ENCODE measurements around the gene NR1H2.
A peak's percentile ranks its signal among the peaks of the same experiment; 100 is the strongest.

NR1H2 gene

DNA sequence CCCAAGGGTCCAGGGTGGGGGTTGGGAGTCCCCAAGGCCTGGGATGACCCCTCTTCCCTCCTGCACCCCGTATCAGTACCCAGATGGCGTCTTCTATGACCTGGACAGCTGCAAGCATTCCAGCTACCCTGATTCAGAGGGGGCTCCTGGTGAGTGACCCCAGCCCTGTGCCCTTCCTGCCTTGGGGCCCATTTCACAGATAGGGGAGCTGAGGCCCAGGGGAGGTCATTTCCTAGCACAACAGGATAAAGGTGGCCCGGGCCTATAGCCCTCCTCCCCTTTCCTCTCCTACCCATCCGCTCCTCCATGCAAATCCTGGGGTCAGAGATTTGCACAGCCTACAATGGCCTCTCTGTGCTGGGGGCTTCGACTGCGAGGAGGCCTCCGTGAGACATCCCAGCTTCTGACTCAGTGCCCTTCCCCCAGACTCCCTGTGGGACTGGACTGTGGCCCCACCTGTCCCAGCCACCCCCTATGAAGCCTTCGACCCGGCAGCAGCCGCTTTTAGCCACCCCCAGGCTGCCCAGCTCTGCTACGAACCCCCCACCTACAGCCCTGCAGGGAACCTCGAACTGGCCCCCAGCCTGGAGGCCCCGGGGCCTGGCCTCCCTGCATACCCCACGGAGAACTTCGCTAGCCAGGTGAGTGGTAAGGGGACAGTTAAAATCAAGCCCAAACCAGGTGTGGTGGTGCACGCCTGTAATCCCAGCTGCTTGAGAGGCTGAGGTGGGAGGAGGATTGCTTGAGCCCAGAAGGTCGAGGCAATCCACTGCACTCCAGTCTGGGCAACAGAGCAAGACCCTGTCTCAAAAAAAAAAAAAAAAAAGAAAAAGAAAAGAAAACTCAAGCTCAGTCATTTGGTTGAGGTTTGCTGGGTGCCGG is 46.4 kb downstream of the NR1H2 start:
- Histone ChIP-seq H3K36me3 (ENCODE audit: control insufficient read depth, low read depth, low read length) (no peaks in the 10 kb centered on the region), H3K9ac (ENCODE audit: low read length) (no peak overlapping the region), H3K4me1 (ENCODE audit: control insufficient read depth, low read depth, low read length) (peaks cover 3% of the 10 kb centered on the region), H3K9me3 (ENCODE audit: control insufficient read depth, low read depth, low read length) (no peaks in the 10 kb centered on the region), H3K27me3 (ENCODE audit: control insufficient read depth, insufficient read depth, low read length) (peaks cover 13% of the 10 kb centered on the region), H3K4me3 (ENCODE audit: low read length) (no peak overlapping the region), H3K27ac (ENCODE audit: low read length) (no peak overlapping the region)

DNA sequence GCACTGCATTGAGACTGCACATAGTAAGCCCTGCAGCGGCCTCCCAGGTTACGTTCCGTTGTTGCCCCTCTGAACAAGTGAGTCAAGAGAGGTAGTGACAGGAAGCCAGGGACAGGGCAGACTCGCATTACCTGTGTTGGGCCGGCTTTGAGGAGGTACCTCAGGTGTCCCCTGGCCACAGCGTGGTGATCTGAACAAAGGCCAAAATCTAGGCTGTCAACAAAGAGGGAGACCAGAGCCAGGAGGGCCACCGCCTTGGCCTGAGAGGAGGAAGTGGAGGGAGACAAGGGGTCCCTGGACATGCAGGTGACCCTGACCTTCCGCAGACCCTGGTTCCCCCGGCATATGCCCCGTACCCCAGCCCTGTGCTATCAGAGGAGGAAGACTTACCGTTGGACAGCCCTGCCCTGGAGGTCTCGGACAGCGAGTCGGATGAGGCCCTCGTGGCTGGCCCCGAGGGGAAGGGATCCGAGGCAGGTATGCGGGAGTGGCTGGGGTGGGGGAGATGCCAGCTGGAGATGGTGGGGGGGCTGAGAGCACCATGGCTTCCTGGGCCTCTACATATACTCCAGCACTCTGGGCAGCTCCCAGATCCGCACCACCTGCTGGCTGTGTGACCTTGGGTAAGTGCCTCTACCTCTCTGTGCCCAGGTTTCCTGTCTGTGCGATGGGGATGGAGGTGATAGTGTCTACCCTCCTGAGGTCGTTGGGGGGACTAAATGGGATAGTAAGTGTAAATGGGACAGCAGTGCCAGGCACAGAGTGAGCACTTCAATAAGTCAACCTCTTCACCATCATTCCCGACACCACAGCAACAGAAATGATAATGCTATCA is 47.2 kb downstream of the NR1H2 start:
- Histone ChIP-seq H3K4me1 (ENCODE audit: control insufficient read depth, low read depth, low read length) (peaks cover 3% of the 10 kb centered on the region), H3K9me3 (ENCODE audit: control insufficient read depth, low read depth, low read length) (no peaks in the 10 kb centered on the region), H3K36me3 (ENCODE audit: control insufficient read depth, low read depth, low read length) (no peaks in the 10 kb centered on the region), H3K4me3 (ENCODE audit: low read length) (no peak overlapping the region), H3K27ac (ENCODE audit: low read length) (no peak overlapping the region), H3K9ac (ENCODE audit: low read length) (no peak overlapping the region), H3K27me3 (ENCODE audit: control insufficient read depth, insufficient read depth, low read length) (peaks cover 13% of the 10 kb centered on the region)

- Histone ChIP-seq H3K27me3 (ENCODE audit: control insufficient read depth, insufficient read depth, low read length) (peaks cover 7% of the 10 kb centered on the region), H3K9me3 (ENCODE audit: control insufficient read depth, low read depth, low read length) (no peaks in the 10 kb centered on the region), H3K4me3 (ENCODE audit: low read length) (no peak overlapping the region), H3K27ac (ENCODE audit: low read length) (no peak overlapping the region), H3K36me3 (ENCODE audit: control insufficient read depth, low read depth, low read length) (no peaks in the 10 kb centered on the region), H3K9ac (ENCODE audit: low read length) (no peak overlapping the region), H3K4me1 (ENCODE audit: control insufficient read depth, low read depth, low read length) (no peaks in the 10 kb centered on the region)
Measured at GRCh38 chr19:50425581-50425980, 49.3 kb downstream of the NR1H2 start.

DNA sequence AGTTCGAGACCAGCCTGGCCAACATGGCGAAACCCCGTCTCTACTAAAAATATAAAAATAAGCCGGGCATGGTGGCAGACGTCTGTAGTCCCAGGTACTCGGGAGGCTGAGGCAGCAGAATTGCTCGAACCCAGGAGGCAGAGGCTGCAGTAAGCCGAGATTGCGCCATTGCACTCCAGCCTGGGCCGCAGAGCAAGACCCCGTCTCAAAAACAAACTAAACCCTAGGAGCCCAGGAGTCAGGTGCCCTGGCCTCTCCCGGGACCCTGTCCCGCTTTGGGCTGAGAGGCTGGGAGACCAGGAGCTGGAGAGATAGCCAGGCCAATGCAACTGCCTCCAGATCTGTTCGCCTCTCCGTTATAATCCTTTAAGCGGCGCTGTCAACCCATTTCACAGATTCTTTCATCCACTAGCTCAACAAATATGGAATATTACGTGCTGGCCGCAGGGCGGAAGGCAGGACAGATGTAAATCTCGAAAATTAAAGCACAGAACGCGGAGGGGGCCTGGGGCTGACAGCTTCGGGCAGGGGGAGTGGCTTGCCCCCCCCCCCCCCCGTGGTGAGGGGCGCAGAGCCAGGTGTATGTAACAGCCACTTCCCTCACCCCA is 51.2 kb downstream of the NR1H2 start:
- no peak overlapping the region for H3K27ac ChIP-seq (ENCODE audit: low read length)
- peaks cover 11% of the 10 kb centered on the region for H3K27me3 ChIP-seq (ENCODE audit: control insufficient read depth, insufficient read depth, low read length)
- no peak overlapping the region for H3K9ac ChIP-seq (ENCODE audit: low read length)
- no peaks in the 10 kb centered on the region for H3K4me1 ChIP-seq (ENCODE audit: control insufficient read depth, low read depth, low read length)
- no peak overlapping the region for H3K4me3 ChIP-seq (ENCODE audit: low read length)
- no peaks in the 10 kb centered on the region for H3K36me3 ChIP-seq (ENCODE audit: control insufficient read depth, low read depth, low read length)
- H3K9me3 ChIP-seq (ENCODE audit: control insufficient read depth, low read depth, low read length), result no peaks in the 10 kb centered on the region

GRCh38 chr19:50427997-50428425 is 51.8 kb downstream of the NR1H2 start:
- Histone ChIP-seq H3K4me3 (ENCODE audit: low read length) (no peak overlapping the region), H3K9me3 (ENCODE audit: control insufficient read depth, low read depth, low read length) (no peaks in the 10 kb centered on the region), H3K36me3 (ENCODE audit: control insufficient read depth, low read depth, low read length) (no peaks in the 10 kb centered on the region), H3K27ac (ENCODE audit: low read length) (no peak overlapping the region), H3K27me3 (ENCODE audit: control insufficient read depth, insufficient read depth, low read length) (peaks cover 11% of the 10 kb centered on the region), H3K4me1 (ENCODE audit: control insufficient read depth, low read depth, low read length) (no peaks in the 10 kb centered on the region), H3K9ac (ENCODE audit: low read length) (no peak overlapping the region)

DNA sequence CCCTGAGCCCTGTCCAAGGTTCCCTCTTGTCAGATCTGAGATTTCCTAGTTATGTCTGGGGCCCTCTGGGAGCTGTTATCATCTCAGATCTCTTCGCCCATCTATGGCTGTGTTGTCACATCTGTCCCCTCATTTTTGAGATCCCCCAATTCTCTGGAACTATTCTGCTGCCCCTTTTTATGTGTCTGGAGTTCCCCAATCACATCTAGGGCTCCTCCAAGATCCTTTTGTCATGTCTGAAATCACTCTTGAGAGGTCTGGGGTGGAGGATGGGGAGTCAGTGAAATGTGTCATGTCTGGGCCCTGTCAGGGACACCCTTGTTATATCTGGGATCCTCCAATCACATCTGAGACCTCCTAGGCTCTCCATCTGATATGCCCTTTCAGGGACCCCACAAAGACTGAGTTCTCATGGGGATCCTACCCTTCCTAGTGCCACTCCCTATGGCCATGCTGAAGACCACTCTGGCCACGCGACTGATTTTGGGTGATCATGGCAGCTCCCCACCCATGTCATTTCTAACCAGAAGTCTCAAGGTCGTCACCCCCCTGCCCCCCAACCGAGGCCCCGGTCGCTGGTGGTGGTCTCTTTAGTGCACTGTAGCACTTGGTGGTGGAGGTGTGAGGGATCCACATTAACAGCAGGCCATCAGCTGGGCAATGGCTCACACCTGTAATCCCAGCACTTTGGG is 52.7 kb downstream of the NR1H2 start:
- no peak overlapping the region for H3K9ac ChIP-seq (ENCODE audit: low read length)
- H3K4me1 ChIP-seq (ENCODE audit: control insufficient read depth, low read depth, low read length), result no peaks in the 10 kb centered on the region
- no peaks in the 10 kb centered on the region for H3K9me3 ChIP-seq (ENCODE audit: control insufficient read depth, low read depth, low read length)
- peaks cover 11% of the 10 kb centered on the region for H3K27me3 ChIP-seq (ENCODE audit: control insufficient read depth, insufficient read depth, low read length)
- H3K27ac ChIP-seq (ENCODE audit: low read length), result no peak overlapping the region
- H3K36me3 ChIP-seq (ENCODE audit: control insufficient read depth, low read depth, low read length), result no peaks in the 10 kb centered on the region
- H3K4me3 ChIP-seq (ENCODE audit: low read length), result no peak overlapping the region

GRCh38 chr19:50430888-50431342 is 54.7 kb downstream of the NR1H2 start:
- no peaks in the 10 kb centered on the region for H3K9me3 ChIP-seq (ENCODE audit: control insufficient read depth, low read depth, low read length)
- H3K9ac ChIP-seq (ENCODE audit: low read length), result no peak overlapping the region
- peaks cover 11% of the 10 kb centered on the region for H3K27me3 ChIP-seq (ENCODE audit: control insufficient read depth, insufficient read depth, low read length)
- H3K4me1 ChIP-seq (ENCODE audit: control insufficient read depth, low read depth, low read length), result no peaks in the 10 kb centered on the region
- H3K4me3 ChIP-seq (ENCODE audit: low read length), result peak overlapping the region; percentile 60
- H3K27ac ChIP-seq (ENCODE audit: low read length), result no peak overlapping the region
- no peaks in the 10 kb centered on the region for H3K36me3 ChIP-seq (ENCODE audit: control insufficient read depth, low read depth, low read length)

DNA sequence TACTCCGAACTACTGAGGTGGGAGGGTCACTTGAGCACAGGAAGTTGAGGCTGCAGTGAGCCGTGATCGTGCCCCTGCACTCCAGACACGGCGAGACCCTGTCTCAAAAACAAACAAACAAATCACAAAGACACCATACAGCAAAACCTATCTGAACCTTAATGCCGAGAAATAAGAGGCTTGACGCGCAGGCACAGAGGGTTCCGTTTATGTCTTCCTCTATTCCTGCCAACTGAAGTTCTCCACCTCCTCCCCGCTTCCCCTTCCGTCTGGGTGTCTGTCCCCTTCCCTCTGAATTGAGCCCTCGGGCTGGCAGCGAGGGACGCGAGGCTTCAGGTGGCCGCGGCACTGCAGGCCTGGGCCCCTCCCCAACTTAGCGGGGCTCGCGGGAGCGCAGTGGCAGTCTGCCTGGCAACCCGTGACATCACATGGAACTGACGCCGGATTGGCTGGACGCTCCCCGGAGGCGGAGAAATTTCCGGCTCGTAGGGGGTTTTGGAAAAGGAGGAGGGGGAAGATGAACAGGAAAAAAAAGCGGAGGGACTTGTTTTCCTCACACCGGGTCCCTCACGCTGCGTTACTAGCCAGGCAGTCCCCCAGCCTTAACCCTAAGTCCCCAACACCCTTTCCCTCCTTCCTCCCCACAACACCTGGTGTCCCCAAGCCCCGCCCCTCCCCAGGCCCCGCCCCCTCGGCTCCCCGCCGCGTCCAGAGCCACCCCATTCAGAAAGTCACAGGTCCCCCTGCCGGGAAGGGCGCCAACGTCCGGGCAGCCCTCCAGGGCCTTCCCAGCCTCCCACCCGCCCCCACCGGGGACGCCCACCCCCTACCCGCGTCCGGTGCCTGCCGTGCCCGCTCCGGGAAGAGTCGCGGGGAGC is 55.3 kb downstream of the NR1H2 start:
- peaks cover 11% of the 10 kb centered on the region for H3K27me3 ChIP-seq (ENCODE audit: control insufficient read depth, insufficient read depth, low read length)
- peak overlapping the region; percentile 60 for H3K4me3 ChIP-seq (ENCODE audit: low read length)
- H3K9ac ChIP-seq (ENCODE audit: low read length), result no peak overlapping the region
- H3K36me3 ChIP-seq (ENCODE audit: control insufficient read depth, low read depth, low read length), result no peaks in the 10 kb centered on the region
- no peaks in the 10 kb centered on the region for H3K4me1 ChIP-seq (ENCODE audit: control insufficient read depth, low read depth, low read length)
- H3K9me3 ChIP-seq (ENCODE audit: control insufficient read depth, low read depth, low read length), result no peaks in the 10 kb centered on the region
- no peak overlapping the region for H3K27ac ChIP-seq (ENCODE audit: low read length)

- H3K27ac ChIP-seq (ENCODE audit: low read length), result no peak within 1 kb of the TSS
- peaks cover 11% of the 10 kb centered on the region for H3K27me3 ChIP-seq (ENCODE audit: control insufficient read depth, insufficient read depth, low read length)
- no peaks in the 10 kb centered on the region for H3K9me3 ChIP-seq (ENCODE audit: control insufficient read depth, low read depth, low read length)
- H3K4me1 ChIP-seq (ENCODE audit: control insufficient read depth, low read depth, low read length), result no peaks in the 10 kb centered on the region
- H3K36me3 ChIP-seq (ENCODE audit: control insufficient read depth, low read depth, low read length), result no peaks in the 10 kb centered on the region
- H3K9ac ChIP-seq (ENCODE audit: low read length), result peak within 1 kb of the TSS; percentile 43
- H3K4me3 ChIP-seq (ENCODE audit: low read length), result peak within 1 kb of the TSS; percentile 60
Measured at GRCh38 chr19:50432221-50433028, 56.2 kb downstream of the NR1H2 start, which contains the start of gene MYBPC2. Gene MYBPC2, plus strand, starts transcription at chr19:50432892. Its CDS starts 62 bp downstream, at chr19:50432954.

All from iPS-18a (cell line).